Esophagus (tissue), 2 donors: ENCODE measurements around the gene UNC45B. TPM values are rescaled to one million over a fixed set of nuclear protein-coding genes. Genes with fewer than 3 reads are reported as not detected.
"Not testable (repeated sequence)": the region's sequence is repeated elsewhere in the genome, so short reads cannot be mapped to it uniquely, and the experiment has no call there.

ENCODE experiments used
- H3K27ac ChIP-seq, 2 donors: one replicate each; pipeline ENCODE4 v1.5.1; 2013; ENCODE audit warnings: low read depth in 2 of 2, mild to moderate bottlenecking in 2 of 2, inconsistent platforms in 1 of 2, low read length in 1 of 2, moderate library complexity in 1 of 2
- H3K27me3 ChIP-seq, 2 donors: one replicate each; pipeline ENCODE4 v1.6.1; 2013; ENCODE audit warnings: low read length in 2 of 2, control low read depth in 1 of 2, mild to moderate bottlenecking in 1 of 2; ENCODE audit not compliant: insufficient read depth in 2 of 2, control insufficient read depth in 1 of 2
- H3K36me3 ChIP-seq, 2 donors: one replicate each; pipeline ENCODE4 v1.6.1; 2013; ENCODE audit warnings: low read length in 1 of 2; ENCODE audit not compliant: control insufficient read depth in 2 of 2, insufficient read depth in 2 of 2
- H3K4me1 ChIP-seq, 2 donors: one replicate each; pipeline ENCODE4 v1.6.1; 2013; ENCODE audit warnings: low read length in 1 of 2; ENCODE audit not compliant: control insufficient read depth in 2 of 2, insufficient read depth in 2 of 2
- H3K4me3 ChIP-seq, 2 donors: one replicate each; pipeline ENCODE4 v1.5.1; 2013; ENCODE audit warnings: low read length in 2 of 2, mild to moderate bottlenecking in 2 of 2, low read depth in 1 of 2, moderate library complexity in 1 of 2
- H3K9me3 ChIP-seq, 2 donors: one replicate each; pipeline ENCODE4 v1.6.1; 2013; ENCODE audit warnings: mild to moderate bottlenecking in 2 of 2, low read depth in 1 of 2, low read length in 1 of 2, moderate library complexity in 1 of 2; ENCODE audit not compliant: control insufficient read depth in 2 of 2, insufficient read depth in 1 of 2
- WGBS, 2 donors: extraction: QIAGEN DNeasy Blood & Tissue Kit; methylation state at CpG; one replicate each; pipeline ENCODE4 v1.1.7; 2013; 5-methylcytosine and 5-hydroxymethylcytosine counted together
- polyA plus RNA-seq, 2 donors: library from polyadenylated mRNA; stranded (reverse); fragments of 200-250 nt; gene quantifications; one replicate each; pipeline ENCODE4 v1.2.3, GENCODE V29; 2013
- donor health status: healthy with polysubstance abuse.
- donor health status: Bipolar disorder and iron deficiency.

The UNC45B gene
- polyA plus RNA-seq, 2 donors: 0.01 to 0.02 TPM

DNA sequence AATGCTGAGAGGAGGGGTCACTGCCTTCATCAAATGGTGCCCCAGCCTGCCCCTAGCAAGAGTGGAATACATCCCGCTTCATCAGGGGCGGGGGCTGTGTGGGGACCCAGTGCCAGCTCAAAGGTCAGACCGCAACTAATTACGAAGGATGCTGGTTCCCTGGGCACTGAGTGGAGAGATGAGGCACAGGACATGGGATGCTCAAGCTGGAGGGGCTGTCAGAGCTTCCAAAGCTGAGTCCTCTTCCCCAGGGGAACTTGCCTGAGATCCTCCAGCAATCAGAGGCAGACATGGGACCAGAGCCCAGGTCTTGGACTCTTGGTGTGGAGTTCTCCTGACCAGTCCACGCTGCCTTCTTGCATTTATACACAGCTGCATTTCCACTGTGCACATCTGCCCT lies 18.9 kb downstream of the UNC45B start:
- Histone ChIP-seq H3K27ac (no peak overlapping the region), H3K4me3 (no peak overlapping the region), H3K4me1 (peaks cover 0 to 2% of the 10 kb centered on the region in 2 donors), H3K9me3 (no peaks in the 10 kb centered on the region), H3K36me3 (no peaks in the 10 kb centered on the region), H3K27me3 (no peaks in the 10 kb centered on the region)
- 61 to 73% methylated on average over 5 of the region's 5 CpGs for WGBS, 2 donors

DNA sequence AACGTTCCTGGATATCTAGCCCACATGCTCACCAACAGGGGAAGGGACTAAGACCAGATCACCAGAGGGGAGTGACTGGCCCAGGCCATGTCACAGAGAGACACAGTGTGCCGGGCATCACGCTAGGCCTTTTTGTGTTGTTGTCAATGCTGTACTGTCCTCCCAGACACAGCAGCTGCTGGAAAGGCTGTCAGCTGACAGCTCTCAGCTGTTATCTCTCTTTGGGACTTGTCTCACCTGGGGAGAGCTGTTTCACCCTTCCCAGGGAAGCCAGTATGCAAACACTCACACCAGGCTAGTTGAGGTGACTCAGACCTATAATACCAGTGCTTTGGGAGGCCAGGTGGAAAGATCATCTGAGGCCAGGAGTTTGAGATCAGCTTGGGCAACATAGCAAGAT lies 19.4 kb downstream of the UNC45B start:
- no peak overlapping the region for H3K27ac ChIP-seq
- no peaks in the 10 kb centered on the region for H3K36me3 ChIP-seq
- H3K4me1 ChIP-seq: peaks cover 0 to 2% of the 10 kb centered on the region in 2 donors
- H3K4me3 ChIP-seq: no peak overlapping the region
- WGBS, 2 donors: 47 to 55% methylated on average over 3 of the region's 3 CpGs
- H3K27me3 ChIP-seq: no peaks in the 10 kb centered on the region
- no peaks in the 10 kb centered on the region for H3K9me3 ChIP-seq

DNA sequence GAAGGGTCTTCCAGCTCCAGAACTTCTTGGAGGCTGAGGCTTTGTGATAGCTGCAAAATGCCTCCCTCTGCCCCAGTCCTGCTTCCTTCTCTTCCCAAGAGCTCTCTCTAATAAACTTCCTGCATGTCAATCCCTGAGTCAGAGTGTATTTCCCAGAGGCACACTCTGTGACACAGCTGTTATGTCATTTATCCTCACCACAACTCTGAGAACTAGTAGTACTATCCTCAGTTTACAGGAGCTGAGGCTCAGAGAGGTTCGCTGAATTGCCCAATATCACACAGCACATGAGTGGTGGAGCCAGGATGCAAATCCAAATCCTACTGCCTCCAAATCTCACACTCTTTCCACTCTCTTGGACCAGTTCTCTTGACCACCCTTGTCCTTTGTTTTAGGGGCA lies 20.0 kb downstream of the UNC45B start:
- Histone ChIP-seq H3K27ac (no peak overlapping the region), H3K27me3 (no peaks in the 10 kb centered on the region), H3K4me1 (peaks cover 0 to 2% of the 10 kb centered on the region in 2 donors), H3K36me3 (no peaks in the 10 kb centered on the region), H3K9me3 (no peaks in the 10 kb centered on the region), H3K4me3 (peak overlapping the region in 1 of 2 donors; percentile 1)
- 65 to 92% methylated on average over 1 of the region's 1 CpG for WGBS, 2 donors

- no peaks in the 10 kb centered on the region for H3K36me3 ChIP-seq
- no peak overlapping the region for H3K4me3 ChIP-seq
- 89 to 92% methylated on average over 17 of the region's 17 CpGs for WGBS, 2 donors
- H3K27ac ChIP-seq: no peak overlapping the region
- no peaks in the 10 kb centered on the region for H3K9me3 ChIP-seq
- H3K27me3 ChIP-seq: no peaks in the 10 kb centered on the region
- peaks cover 0 to 2% of the 10 kb centered on the region in 2 donors for H3K4me1 ChIP-seq
These were observed 22.3 kb downstream of the UNC45B start for GRCh38 chr17:35169835-35170363.

- 67 to 70% methylated on average over 18 of the region's 18 CpGs for WGBS, 2 donors
- H3K27ac ChIP-seq: no peak overlapping the region
- H3K4me3 ChIP-seq: no peak overlapping the region
- no peaks in the 10 kb centered on the region for H3K9me3 ChIP-seq
- H3K27me3 ChIP-seq: no peaks in the 10 kb centered on the region
- peaks cover 0 to 6% of the 10 kb centered on the region in 2 donors for H3K4me1 ChIP-seq
- H3K36me3 ChIP-seq: no peaks in the 10 kb centered on the region
These were observed 23.6 kb downstream of the UNC45B start for GRCh38 chr17:35170968-35171771.

DNA sequence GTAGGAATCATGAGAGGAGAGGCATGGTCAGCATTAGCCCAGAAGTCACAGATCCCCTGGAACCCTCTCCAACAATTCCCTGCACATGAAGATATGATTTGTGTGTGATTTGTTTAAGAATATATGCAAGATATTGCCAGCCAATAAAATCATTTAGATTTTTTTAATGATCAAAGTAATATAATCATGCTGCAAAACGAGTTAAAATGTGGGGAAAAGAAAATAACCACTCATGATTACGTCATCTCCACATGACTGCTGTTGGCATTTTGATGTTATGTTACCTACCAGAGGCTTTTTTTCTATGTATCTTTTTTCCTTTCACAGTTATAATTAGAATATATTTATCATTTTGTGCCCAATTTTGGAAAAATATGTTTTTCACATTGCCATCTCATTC lies 24.2 kb downstream of the UNC45B start:
- no peaks in the 10 kb centered on the region for H3K36me3 ChIP-seq
- no peak overlapping the region for H3K27ac ChIP-seq
- no peaks in the 10 kb centered on the region for H3K27me3 ChIP-seq
- 40 to 42% methylated on average over 2 of the region's 2 CpGs for whole genome bisulfite sequencing, 2 donors
- no peak overlapping the region for H3K4me3 ChIP-seq
- peaks cover 0 to 6% of the 10 kb centered on the region in 2 donors for H3K4me1 ChIP-seq
- H3K9me3 ChIP-seq: no peaks in the 10 kb centered on the region

- not testable (repeated sequence) for H3K27ac ChIP-seq, H3K9me3 ChIP-seq, H3K4me1 ChIP-seq, H3K27me3 ChIP-seq, H3K4me3 ChIP-seq, H3K36me3 ChIP-seq
- WGBS, 2 donors: 71 to 83% methylated on average over 3 of the region's 3 CpGs
These were observed 24.7 kb downstream of the UNC45B start for GRCh38 chr17:35172321-35172720.

DNA sequence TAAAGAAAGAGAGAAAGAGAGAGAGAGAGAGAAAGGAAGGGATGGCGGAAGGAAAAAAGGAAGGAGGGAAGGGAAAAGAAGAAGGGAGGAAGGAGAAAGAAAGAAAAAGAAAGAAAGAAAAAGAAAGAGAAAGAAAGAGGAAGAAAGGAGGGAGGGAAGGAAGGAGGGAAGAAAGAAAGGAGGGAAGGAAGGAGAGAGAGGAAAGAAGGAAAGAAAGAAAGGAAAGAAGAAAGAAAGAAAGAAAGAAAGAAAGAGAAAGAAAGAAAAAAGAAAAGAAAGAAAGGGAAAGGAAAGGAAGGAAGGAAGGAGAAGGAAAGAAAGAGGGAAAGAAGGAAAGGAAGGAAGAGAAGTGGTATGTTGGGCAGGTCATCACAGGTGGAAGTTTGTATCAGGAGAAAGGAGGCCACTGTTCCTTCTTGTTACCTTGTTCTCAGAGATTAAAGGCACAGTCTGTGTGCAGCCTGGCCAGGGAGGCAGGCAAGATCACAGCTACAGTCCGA lies 27.3 kb downstream of the UNC45B start:
- Histone ChIP-seq H3K27ac (no peak overlapping the region), H3K4me3 (no peak overlapping the region), H3K9me3 (no peaks in the 10 kb centered on the region), H3K27me3 (no peaks in the 10 kb centered on the region), H3K4me1 (peaks cover 0 to 6% of the 10 kb centered on the region in 2 donors), H3K36me3 (no peaks in the 10 kb centered on the region)
- WGBS, 2 donors: 75 to 90% methylated on average over 2 of the region's 2 CpGs

- Histone ChIP-seq H3K4me1 (peaks cover 0 to 6% of the 10 kb centered on the region in 2 donors), H3K27me3 (no peaks in the 10 kb centered on the region), H3K36me3 (no peaks in the 10 kb centered on the region), H3K9me3 (no peaks in the 10 kb centered on the region), H3K4me3 (no peak overlapping the region), H3K27ac (no peak overlapping the region)
- WGBS, 2 donors: 75 to 76% methylated on average over 9 of the region's 9 CpGs
These were observed 28.2 kb downstream of the UNC45B start for GRCh38 chr17:35175638-35176415.
